ENCODE data around the gene ZNF37A.
A peak's percentile ranks its signal among the peaks of the same experiment; 100 is the strongest.
"Not testable (repeated sequence)": the region's sequence is repeated elsewhere in the genome, so short reads cannot be mapped to it uniquely, and the experiment has no call there.

The ZNF37A gene

GRCh38 chr10:38094158-38094926, at the start of gene ZNF37A:
Gene ZNF37A, plus strand, starts transcription at chr10:38094337. Its CDS starts 2,281 bp downstream, at chr10:38096618.
- DNase-seq (ENCODE audit: low spot score), result peak; percentile 72

DNA sequence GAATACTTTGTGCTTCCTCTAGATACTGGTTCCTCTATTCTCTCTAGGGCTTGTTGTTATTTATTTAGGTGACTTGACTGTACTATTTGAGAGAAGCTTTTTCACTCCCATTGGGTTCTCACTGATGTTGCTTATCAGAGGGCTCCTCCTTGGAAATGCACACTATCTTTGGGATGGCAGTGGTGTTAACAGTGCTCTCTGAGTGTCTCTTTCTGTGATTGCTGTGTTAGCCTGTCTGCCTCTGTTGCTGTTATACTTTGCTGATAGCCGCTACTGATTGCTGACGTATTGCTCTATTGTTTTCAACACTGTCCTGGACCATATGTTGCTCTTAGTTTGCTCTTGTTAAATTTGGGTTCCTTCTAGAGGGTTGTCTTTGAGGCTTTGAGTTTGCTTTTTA, 49.0 kb upstream of the ZNF37A start:
- no peak for DNase-seq (ENCODE audit: low spot score)

DNA sequence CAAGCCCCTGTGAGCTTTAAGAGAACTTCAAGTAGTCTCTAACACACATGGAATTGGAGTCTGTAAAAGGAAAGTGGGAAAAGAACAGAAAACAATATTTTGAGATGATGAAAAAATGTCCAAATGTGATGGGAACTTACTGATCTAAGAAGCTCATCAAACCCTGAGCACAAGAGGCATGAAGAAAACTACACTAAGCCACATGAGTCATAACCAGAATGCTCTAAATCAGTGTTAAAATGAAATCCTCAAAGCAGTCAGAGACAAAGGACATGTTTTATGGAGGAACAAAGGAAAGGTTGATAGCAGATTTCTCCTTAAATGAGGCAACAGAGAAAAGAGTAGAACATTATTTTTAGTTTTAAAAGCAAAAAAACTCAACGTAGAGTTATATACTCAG, 46.5 kb upstream of the ZNF37A start:
- peak; percentile 1 for DNase-seq (ENCODE audit: low spot score)

DNA sequence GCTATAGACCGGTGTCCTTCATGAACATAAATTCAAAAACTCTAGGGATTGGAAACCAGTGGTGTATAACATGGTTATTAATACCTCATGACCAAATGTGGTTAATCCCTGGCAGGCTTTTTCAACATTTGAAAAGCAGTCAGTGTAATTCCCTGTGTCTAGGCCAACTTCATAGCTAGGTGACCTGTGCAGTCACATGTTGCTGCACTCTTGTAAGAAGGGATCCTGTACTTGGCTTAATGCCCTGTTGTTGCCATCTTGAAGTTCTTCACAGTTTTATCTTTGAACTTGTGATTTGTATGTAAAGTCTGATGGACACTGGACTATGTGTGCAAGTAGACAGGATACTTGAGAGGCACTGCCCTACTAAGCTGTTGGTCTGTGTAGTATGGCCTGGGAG, 43.9 kb upstream of the ZNF37A start:
- DNase-seq (ENCODE audit: low spot score), result no peak

- DNase-seq (ENCODE audit: low spot score), result no peak
These were observed 39.8 kb upstream of the ZNF37A start for GRCh38 chr10:38054361-38054797.

GRCh38 chr10:38055274-38055894, 38.8 kb upstream of the ZNF37A start:
- not testable (repeated sequence) for DNase-seq (ENCODE audit: low spot score)

DNA sequence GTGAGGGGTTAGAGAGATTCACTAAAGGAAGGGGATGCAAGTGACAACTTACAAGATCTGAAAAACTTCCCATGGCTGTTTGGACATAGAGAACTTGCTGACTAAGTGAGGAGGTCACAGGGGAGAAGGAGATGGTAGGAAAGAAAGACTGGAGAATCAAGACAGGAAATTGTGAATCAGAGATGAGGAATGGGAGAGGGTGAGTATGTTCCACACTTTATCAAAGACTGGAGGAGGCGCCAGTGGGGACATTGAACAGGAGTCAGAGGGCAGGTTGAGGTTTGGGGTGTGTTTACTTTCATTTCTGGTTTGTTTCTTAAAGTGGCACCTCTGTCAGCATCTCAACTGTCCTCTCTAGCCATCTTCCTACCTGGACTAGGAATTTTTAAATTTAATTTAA, 24.5 kb upstream of the ZNF37A start:
- not testable (repeated sequence) for DNase-seq (ENCODE audit: low spot score)

DNA sequence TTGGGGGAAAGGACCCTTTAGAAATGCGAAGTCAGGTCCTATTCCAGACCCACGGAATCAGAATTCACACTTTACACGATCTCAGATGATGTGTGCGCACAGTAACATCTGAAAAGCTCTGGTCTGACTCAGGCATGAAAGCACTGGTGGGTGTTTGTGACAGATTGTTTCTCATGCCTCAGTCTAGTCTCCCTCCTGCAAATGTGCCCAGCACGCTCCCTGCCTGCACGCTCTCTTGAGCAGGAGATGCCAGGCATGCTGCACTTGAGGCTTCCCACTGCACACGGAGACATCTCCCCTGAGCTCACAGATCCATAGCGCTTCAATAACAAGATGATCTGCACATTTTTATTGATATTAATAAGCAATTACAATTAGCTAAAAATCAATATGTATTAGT, 23.6 kb upstream of the ZNF37A start:
- DNase-seq (ENCODE audit: low spot score), result no peak

- DNase-seq (ENCODE audit: low spot score), result no peak
These were observed 21.6 kb upstream of the ZNF37A start for GRCh38 chr10:38072552-38072951.

DNA sequence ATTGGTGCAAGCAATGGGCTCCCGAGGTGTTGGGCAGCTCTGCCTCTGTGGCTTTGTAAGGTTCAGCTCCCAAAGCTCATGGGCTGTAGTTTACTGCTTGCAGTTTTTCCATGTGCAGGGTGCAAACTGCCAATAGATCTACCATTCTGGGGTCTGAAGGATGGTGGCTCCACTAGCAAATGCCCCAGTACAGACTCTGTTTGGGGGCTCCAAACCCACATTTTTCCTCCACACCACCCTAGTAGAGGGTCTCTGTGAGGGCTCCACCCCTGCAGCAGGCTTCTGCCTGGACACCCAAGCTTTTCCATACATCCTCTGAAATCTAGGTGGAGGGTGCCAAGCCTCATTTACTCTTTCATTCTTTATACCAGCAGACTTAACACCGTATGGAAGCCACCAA, 17.4 kb upstream of the ZNF37A start:
- DNase-seq (ENCODE audit: low spot score), result no peak

DNA sequence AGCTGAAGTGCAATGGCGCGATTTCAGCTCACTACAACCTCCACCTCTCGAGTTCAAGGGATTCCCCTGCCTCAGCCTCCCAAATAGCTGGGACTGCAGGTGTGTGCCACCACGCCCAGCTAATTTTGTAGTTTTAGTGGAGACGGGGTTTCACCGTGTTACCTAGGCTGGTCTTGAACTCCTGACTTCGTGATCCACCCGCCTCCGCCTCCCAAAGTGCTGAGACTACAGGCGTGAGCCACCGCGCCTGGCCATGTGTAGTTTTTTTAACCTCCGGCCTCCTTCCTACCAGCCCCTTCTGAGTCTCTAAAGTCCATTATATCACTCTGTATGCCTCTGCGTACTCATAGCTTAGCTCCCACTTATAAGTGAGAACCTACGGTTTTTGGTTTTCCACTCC, 819 bp upstream of the ZNF37A start:
- DNase-seq (ENCODE audit: low spot score), result not testable (repeated sequence)

DNA sequence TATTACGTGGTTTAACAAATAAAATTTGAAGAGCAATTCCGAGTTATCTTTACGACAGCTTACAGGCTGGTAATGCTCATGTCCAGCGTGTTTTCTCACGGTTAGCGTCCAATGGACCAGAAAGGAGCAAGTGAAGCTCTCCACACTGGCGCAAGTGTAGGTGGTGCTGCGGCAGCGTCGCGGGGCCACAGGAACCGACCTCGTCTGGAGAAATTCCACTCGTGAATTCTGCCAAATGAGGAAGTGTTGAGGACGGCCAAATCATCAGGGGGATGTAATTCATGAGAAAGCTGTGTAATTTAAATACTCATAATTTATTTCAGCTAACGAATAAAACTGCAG, 350 bp upstream of the ZNF37A start:
- DNase-seq (ENCODE audit: low spot score), result peak; percentile 0

DNA sequence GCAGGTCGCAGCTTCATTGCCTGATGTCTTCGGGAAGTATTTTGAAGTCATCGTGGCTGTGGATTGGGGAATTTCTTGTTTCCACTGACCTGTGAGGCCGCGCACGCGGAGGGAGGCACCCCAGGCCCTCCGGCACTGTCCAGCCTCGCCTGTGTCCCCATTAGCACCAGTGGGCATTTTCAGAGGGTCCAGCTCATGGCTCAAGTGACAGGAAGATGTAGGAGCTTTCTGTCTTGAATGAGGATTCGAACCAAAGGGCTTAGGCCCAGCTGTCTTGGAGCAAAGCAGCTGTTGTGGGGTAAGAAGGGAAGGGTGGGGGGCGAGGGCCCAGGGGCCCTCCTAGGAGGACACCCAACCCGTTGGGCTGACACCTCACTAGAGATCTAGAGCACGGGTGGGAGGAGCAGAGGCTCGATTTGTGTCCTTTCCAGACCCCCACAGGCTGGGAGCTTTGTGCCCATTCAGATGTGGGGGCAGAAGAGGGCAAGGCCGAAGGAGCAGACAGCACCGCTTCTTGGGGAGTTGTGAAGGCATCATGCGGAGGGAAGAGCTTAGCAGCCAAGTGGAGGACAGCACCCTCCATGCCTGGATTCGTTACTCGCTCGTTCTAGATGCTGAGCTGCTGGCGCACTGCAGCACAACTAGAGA, 914 bp downstream of the ZNF37A start:
- DNase-seq (ENCODE audit: low spot score), result no peak

DNA sequence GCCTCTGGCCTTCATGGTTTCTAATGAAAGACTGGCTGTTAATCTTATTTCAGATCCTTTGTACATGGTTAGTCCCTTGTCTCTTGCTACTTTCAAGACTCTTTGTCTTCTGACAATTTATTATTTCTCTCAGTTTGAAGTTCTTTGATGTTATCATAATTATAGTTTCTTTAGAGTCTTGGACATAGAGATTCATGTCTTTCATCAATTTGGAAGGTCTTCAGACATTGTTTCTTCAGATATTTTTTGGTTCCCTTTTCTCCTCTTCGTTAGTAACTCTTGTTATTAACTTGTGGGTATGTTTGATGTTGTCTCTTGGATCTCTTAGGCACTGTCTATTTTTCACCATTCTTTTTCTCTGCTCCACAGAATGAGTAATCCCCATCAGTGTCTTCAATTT, 8.7 kb downstream of the ZNF37A start:
- DNase-seq (ENCODE audit: low spot score), result no peak

DNA sequence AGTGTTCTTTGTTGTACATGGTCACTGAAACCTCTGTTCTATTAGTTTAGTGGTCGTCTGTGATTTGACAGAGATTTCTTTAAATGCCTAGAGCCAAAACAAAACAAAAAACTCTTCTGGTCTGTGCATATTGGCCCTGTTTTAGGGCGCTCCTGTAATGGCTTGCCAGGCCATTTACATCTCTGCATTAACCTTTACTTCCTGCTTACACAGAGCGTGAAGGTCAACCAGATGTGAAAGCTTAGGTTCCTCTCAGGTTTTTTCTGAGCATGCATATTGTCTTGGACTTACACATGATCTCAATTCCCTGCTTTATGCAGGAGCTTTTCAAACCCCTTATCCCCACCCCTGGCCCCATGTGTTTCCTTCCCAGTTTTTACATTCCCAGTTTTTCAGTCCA, 9.6 kb downstream of the ZNF37A start:
- no peak for DNase-seq (ENCODE audit: low spot score)

DNA sequence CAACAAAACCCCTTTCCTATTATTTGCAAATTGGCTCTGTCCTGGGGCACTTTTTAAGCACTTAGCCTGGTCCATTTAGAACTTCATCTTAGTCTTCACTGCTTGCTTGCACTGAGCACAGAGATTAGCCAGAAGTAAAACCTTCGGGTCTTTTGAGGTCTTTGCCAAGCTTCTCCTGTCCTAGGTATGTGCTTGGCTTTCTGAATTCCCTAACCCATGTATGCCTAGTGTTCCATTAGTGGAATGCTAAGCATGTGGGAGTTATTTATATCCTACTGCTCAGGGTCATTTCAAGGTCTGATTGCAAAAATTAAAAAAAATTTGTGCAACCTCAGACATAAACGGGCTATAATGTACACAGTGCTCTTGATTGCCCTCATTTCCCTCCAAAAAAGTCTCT, 18.0 kb downstream of the ZNF37A start:
- DNase-seq (ENCODE audit: low spot score), result no peak

- DNase-seq (ENCODE audit: low spot score), result no peak
These were observed 24.1 kb downstream of the ZNF37A start for GRCh38 chr10:38118072-38118807.

GRCh38 chr10:38119038-38119437, 24.9 kb downstream of the ZNF37A start:
- no peak for DNase-seq (ENCODE audit: low spot score)

DNA sequence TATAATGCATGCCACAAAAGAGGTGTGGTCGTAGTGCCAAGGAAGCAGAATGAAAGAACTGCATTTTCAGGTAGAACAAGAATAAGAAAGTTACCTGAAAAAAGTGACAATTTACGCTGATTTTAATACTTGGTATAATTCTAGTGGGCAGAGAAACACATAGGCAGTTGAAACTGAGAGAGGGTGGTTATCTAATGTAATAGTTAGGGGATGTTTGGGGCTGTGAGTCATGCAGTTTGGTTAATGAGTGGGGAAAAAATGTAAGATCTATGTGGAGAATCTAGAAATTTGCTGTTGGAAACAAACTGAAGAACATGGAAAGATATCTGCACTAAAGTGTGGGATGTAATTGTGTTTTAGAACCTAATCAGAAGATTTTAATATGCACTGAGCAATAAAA, 33.7 kb downstream of the ZNF37A start:
- no peak for DNase-seq (ENCODE audit: low spot score)

DNA sequence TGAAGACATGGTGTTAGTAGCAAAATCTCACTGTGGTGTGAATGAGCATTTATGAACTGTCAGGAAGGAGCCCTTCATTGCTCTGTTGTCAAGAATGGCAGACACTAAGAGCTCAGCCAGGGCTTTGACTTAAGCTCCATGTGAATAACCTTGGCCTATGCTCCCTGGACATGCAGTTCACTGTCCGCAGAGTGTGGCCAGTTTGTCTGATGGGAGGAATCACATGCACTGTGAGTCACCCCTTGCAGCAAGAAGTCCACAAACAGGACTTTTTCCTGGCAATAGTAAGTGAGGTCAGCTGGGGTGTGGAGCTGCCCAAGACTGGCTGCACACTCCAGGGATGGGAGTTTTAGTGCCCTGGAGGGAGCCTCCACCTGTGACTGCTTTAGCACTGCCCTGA, 49.5 kb downstream of the ZNF37A start:
- DNase-seq (ENCODE audit: low spot score), result no peak

GRCh38 chr10:38146579-38147333, 52.6 kb downstream of the ZNF37A start:
- no peak for DNase-seq (ENCODE audit: low spot score)

DNA sequence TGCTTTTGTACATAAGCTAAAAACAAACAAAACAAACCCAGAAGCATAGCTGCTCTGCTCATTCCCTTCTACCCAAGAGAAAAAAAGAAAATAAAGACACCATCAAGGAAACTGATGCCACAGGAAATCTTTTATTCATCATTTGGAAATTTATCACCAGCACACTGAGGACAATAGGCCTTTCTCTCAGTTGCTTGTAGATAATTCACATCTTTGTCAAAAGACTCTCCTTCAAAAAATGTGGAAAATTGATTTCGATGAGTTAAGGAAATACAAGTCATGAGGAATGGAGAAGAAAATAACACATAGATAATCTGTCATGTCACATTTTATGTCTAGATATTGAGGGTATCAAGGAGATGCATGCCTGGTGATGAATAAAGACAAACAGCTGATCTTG, 53.5 kb downstream of the ZNF37A start:
- DNase-seq (ENCODE audit: low spot score), result peak; percentile 26
